Left lobe of liver (tissue), 2 donors: ENCODE data around the gene ARHGAP45. TPM values are rescaled to one million over a fixed set of nuclear protein-coding genes. Genes with fewer than 3 reads are reported as not detected.
"Not testable (repeated sequence)": the region's sequence is repeated elsewhere in the genome, so short reads cannot be mapped to it uniquely, and the experiment has no call there.

Experiments
- ATAC-seq: fragments of 200-7000 bp; cut with Tn5 transposase; one replicate; pipeline ENCODE4 v1.9.1; 2020; ENCODE audit warnings: mild to moderate bottlenecking, moderate library complexity
- DNase-seq: peaks from one replicate; pipeline ENCODE4 v3.0.0-alpha.2; 2020; ENCODE audit warnings: low spot score
- total RNA-seq: library from RNA; stranded (reverse); gene quantifications from one replicate; pipeline ENCODE4 v1.2.1, GENCODE V29; 2021
- donor health status: DM: no; HTN: no; CAD: no; lungs with moderate emphysema.
- donor health status: DM: no; HTN: yes; CAD: no.

Gene ARHGAP45
- total RNA-seq, 1 donor from 2014 or later: 5.1 TPM

DNA sequence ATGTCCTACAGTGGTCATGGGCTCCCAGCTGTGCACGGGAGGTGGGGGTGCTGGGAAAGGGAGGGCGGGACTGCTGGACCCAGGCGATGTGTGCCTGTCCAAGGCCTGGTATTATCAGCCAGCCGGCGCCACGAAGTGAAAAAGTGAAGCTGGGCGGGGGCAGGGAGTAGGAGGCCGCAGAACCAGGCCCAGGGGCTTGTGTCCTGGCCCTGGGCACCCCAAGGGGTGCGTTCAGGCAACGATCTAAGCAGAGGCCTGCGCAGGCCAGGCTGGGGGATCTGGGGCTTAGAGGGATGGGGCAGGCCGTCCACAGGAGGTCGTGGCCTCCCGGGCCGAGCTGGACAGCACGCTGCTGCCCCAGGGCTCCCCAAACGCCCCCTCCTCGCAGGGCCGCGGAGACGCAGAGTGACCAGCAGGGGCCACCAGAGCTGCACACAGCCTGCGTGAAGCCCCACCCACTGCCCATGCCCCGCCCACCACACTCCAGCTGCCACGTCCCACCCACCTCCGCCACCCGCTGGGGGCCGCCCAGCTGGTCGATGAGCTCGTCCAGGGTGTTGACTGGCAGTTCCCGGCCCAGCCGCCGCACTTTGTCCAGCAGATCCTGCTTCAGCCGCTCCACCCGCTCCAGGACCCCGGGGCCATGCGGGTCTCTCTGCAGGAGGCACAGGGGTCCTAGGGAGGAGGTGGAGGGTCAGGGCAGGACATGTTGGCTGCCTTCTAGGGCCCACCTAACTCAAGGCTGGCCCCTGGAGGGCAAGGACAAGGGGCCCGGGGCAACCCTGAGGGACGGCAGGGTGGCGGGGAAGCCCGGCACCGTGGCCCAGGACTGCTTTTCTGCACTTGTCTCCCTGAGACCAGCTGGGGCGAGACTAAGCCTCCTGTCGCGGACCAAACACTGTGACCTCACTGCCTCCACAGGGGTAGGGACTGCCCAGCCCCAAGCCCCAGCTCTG is 46.3 kb downstream of the ARHGAP45 start:
- ATAC-seq (peak; percentile 92), DNase-seq (peak; percentile 97)

GRCh38 chr19:1113986-1114483 is 47.1 kb downstream of the ARHGAP45 start:
- no peak for DNase-seq

GRCh38 chr19:1114728-1115127 is 47.8 kb downstream of the ARHGAP45 start:
- not testable (repeated sequence) for DNase-seq, ATAC-seq

More at GRCh38 chr19:1113986-1114483, 47.1 kb downstream of the ARHGAP45 start:
- peak; percentile 45 for ATAC-seq

DNA sequence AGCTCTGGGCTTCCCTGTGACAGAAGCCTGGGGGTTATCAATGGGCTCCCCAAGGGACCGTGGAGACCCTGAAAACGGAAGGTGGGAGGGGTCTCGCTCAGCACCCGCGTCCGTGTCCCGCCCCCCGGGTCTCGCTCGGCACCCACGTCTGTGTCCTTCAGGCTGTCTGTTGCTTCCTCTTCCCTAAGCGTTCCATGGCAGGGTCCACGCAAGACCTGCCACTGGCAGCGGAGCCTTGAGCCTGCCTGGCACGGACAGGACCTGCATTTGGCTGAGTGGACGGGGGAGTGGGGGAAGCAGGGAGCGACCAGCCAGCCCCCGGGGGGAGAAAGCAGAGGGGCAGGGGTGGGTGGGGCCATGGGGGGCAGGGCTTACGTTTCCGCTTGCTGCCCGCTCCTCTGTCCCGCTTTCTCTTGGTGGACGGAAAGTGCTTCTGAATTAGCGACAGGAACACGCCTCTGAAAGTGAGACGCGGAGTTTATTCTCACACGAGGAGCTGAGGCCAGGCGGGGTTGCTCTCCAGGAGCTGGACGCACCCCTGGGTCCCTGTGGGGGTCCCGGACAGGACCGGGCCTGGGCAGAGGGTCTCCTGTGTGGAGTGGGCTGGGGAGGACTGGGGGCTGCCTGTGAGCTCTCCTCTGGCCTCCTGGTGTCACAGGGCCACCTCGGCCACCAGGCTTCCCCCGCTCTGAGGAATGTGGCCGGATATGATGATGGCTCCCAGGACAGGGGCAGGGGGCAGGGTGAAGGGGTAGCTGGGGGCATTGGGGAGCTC is 48.9 kb downstream of the ARHGAP45 start:
- no peak for ATAC-seq
- DNase-seq: no peak

- no peak for DNase-seq
- no peak for ATAC-seq
These were observed 50.0 kb downstream of the ARHGAP45 start for GRCh38 chr19:1116726-1117581.

- DNase-seq: no peak
- ATAC-seq: no peak
These were observed 50.7 kb downstream of the ARHGAP45 start for GRCh38 chr19:1117654-1118053.

GRCh38 chr19:1118999-1119398 is 52.0 kb downstream of the ARHGAP45 start:
- no peak for ATAC-seq
- no peak for DNase-seq

- DNase-seq: no peak
- ATAC-seq: no peak
These were observed 52.7 kb downstream of the ARHGAP45 start for GRCh38 chr19:1119475-1120217.

DNA sequence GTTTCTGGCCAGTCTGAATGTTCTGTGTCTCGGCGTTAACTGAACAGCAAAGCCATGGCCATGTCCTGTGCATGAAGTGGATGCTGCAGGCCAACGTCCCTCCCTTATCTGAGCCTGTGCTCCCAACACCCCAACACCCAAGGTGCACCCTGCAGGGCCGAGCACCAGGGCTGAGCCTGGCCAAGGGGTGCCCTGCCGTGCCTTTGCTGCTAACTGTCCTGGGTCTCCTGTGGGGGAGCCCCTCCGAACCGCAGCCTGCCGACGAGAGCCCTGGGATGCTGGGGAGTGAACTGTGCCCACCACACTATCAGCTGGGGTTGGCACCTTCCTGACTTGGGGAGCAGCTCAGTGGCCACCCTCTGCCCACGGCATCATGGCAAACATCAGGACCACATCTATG is 54.4 kb downstream of the ARHGAP45 start:
- DNase-seq (no peak), ATAC-seq (no peak)

- DNase-seq: no peak
- no peak for ATAC-seq
These were observed 55.3 kb downstream of the ARHGAP45 start for GRCh38 chr19:1122021-1122971.

DNA sequence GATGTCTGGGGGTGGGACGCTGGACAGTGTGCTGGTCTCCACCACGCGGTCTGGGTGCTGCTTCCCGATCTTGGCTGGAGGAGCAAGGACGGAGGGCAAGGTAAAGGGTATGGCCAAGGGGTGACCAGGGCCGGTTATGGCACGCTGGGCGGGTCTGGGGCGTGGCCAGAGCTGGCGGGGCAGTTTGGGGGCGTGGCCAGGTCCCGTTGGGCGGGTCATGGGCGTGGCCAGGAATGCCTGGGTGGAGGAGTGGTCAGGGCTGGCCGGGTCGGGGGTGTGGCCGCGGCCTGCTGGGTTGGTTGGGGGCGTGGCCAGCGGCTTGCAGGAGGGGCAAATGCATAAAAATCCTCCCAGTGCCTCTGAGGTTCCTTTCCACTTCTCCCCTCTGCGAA is 56.0 kb downstream of the ARHGAP45 start:
- peak; percentile 70 for ATAC-seq

DNA sequence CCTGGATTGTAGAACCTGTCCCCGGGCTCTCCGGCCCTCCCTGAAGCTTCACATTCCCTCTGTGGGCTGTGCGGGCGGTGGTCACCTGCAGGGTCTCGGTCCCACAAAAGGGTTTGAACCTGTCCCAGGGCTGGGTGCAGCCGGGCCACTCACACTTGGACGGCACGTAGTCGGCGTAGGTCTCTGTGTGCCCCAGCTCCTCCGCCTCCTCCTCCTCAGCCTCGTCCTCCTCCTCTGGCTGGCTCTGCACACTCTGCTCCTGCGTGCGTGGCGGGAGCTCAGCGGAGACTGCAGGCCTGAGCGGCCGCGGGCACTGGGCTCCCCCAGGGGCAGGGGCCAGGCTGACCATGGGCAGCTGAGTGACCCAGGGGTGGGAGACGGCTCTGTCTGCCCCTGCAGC is 56.4 kb downstream of the ARHGAP45 start:
- DNase-seq: no peak
- ATAC-seq: no peak

More for the DNA sequence above, 56.0 kb downstream of the ARHGAP45 start:
- DNase-seq: no peak

GRCh38 chr19:1123885-1124677 is 57.1 kb downstream of the ARHGAP45 start:
- ATAC-seq: no peak
- no peak for DNase-seq

DNA sequence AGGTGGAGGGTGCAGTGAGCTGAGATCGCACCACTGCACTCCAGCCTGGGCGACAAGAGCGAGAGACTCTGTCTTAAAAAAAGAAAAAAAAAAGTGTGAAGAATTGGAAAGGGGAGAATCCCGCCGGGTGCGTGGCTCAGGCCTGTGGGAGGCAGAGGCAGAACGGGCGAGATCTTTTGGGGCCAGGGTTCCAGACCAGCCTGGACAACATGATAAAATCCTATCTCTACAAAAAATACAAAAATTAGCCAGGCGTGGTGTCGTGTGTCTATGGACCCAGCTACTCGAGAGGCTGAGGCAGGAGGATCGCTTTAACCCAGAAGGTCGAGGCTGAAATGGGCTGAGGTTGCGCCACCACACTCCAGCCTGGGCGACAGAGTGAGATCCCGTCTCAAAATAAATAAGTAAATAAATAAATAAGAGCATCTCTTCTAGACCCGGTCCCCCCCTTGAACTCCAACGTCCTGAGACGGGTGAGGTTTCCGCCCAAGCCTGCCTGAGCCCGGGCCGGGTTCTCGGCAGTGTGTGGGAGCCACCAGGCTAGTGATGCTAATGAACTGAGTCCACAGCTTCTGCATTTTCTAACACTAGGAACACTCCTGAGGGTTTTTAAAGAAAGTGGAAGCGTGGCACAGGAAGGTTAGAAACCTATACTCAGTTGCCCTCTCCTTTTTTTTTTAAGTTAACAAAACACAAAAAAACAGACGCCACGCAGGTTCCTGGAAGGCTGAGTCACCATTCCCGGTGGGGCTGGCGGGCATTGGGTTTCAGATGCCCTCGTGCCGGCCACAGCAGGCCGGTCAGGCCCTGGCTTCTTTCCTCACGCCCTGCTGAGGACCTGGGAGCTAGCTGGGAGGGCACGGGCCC is 58.9 kb downstream of the ARHGAP45 start:
- DNase-seq: no peak
- ATAC-seq: no peak

GRCh38 chr19:1126984-1127760 is 60.2 kb downstream of the ARHGAP45 start:
- DNase-seq: no peak

DNA sequence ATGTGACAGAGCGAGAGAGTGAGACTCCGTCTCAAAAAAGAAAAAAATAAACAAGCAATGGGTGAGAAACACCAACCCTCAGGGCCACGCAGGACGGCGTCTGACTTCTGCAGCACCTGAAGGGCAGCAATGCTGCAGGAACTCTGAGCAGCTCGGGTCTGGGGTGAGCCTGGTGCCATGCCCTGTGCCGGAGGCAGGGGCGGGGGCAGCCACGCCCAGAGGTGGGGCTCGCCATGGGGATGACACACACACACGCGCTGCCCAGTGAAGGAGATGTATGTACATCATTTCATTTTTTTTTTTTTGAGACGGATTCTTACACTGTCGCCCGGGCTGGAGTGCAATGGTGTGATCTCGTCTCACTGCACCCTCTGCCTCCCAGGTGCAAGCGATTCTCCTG is 61.1 kb downstream of the ARHGAP45 start:
- ATAC-seq (no peak), DNase-seq (no peak)

More at GRCh38 chr19:1126984-1127760, 60.2 kb downstream of the ARHGAP45 start:
- ATAC-seq: no peak
